ENCODE data around the gene AKAP13. TPM values are rescaled to one million over a fixed set of nuclear protein-coding genes. Genes with fewer than 3 reads are reported as not detected.

The AKAP13 gene
- total RNA-seq, 1 experiment from 2014 or later, result 47.3 TPM

DNA sequence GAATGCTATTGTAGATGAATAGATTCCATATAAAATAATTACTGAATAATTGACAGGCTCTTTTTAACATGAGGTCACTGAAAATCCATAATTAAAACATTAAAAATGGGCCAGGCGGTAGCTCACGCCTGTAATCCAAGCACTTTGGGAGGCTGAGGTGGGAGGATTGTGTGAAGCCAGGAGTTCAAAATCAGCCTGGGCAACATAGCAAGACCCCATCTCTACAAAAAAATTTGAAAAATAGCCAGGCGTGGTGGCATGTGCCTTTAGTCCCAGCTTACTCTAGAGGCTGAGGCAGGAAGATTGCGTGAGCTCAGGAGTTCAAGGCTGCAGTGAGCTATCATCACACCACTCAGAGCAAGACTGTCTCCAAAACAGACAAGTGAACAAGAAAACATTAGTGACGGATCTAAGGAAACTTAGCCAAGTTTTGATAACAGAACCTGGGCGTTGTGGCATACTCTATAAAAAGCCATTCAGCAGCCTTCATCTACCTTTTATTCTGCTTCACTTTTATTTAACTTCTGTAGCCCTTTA, 303.8 kb downstream of the AKAP13 start:
- Mint-ChIP-seq H3K4me1 (peaks cover 1 to 4% of the 10 kb centered on the region in 2 experiments), H3K9me3 (no peaks in the 10 kb centered on the region), H3K36me3 (ENCODE audit: insufficient read depth in 1 of 3, low read depth in 3 of 3) (peaks cover 0 to 26% (median 18%) of the 10 kb centered on the region in 3 experiments; a peak in 5 of 7 replicates), H3K27me3 (ENCODE audit: low read depth) (no peaks in the 10 kb centered on the region), H3K27ac (no peak overlapping the region), H3K4me3 (no peak overlapping the region)
- WGBS (ENCODE audit: extremely low coverage, insufficient read length, low lambda C conversion rate), result no CpG with 5 or more reads among the region's 6 CpGs
- Histone ChIP-seq H2BK5ac (ENCODE audit: insufficient read length, low read length) (no peak overlapping the region), H3K4me1 (ENCODE audit: insufficient read depth, low read length) (no peaks in the 10 kb centered on the region), H3K27ac (ENCODE audit: insufficient read length, low read depth, low read length) (no peak overlapping the region), H3K27me3 (ENCODE audit: insufficient read depth, low read length) (no peaks in the 10 kb centered on the region), H3K56ac (ENCODE audit: insufficient read length, low read depth, low read length) (no peak overlapping the region), H4K5ac (ENCODE audit: insufficient read length, low read depth, low read length) (no peak overlapping the region), H2BK15ac (ENCODE audit: low read depth, low read length) (no peak overlapping the region), H3K79me2 (ENCODE audit: insufficient read depth, low read length) (no peaks in the 10 kb centered on the region), H3K79me1 (ENCODE audit: insufficient read depth, low read depth, low read length, poor library complexity, severe bottlenecking) (no peaks in the 10 kb centered on the region), H4K20me1 (ENCODE audit: control insufficient read depth, insufficient read depth, insufficient read length) (no peaks in the 10 kb centered on the region), H2AFZ (ENCODE audit: low read length) (no peak overlapping the region), H3K14ac (ENCODE audit: insufficient read depth, low read length) (no peak overlapping the region), H2BK12ac (ENCODE audit: insufficient read length, low read depth, low read length) (no peak overlapping the region), H3T11ph (ENCODE audit: low read length) (no peak overlapping the region), H2BK20ac (ENCODE audit: low read depth, low read length, poor library complexity, severe bottlenecking) (no peak overlapping the region), H3K9ac (ENCODE audit: extremely low read depth, insufficient read length, low read length) (no peak overlapping the region), H3K23ac (ENCODE audit: insufficient read length, low read depth, low read length) (no peak overlapping the region), H3K18ac (ENCODE audit: insufficient read length, low read depth, low read length) (no peak overlapping the region), H3K9me3 (ENCODE audit: control insufficient read depth, low read depth, low read length) (no peaks in the 10 kb centered on the region), H4K8ac (replicated peaks; ENCODE audit: insufficient read length, low read depth, low read length) (no peak overlapping the region), H4K91ac (ENCODE audit: insufficient read length, low read depth, low read length) (no peak overlapping the region), H2AK5ac (ENCODE audit: insufficient read length, low read length) (no peak overlapping the region), H3K23me2 (ENCODE audit: insufficient read length, low read depth, low read length, poor library complexity, severe bottlenecking) (no peaks in the 10 kb centered on the region), H3K4me2 (ENCODE audit: insufficient read depth, insufficient read length, low read length) (no peak overlapping the region), H2BK120ac (ENCODE audit: low read depth, low read length, poor library complexity, severe bottlenecking) (no peak overlapping the region), H3K4ac (ENCODE audit: low read depth, low read length) (no peak overlapping the region)
- DNase-seq, result no peak
- TF ChIP-seq, protein P1, sequence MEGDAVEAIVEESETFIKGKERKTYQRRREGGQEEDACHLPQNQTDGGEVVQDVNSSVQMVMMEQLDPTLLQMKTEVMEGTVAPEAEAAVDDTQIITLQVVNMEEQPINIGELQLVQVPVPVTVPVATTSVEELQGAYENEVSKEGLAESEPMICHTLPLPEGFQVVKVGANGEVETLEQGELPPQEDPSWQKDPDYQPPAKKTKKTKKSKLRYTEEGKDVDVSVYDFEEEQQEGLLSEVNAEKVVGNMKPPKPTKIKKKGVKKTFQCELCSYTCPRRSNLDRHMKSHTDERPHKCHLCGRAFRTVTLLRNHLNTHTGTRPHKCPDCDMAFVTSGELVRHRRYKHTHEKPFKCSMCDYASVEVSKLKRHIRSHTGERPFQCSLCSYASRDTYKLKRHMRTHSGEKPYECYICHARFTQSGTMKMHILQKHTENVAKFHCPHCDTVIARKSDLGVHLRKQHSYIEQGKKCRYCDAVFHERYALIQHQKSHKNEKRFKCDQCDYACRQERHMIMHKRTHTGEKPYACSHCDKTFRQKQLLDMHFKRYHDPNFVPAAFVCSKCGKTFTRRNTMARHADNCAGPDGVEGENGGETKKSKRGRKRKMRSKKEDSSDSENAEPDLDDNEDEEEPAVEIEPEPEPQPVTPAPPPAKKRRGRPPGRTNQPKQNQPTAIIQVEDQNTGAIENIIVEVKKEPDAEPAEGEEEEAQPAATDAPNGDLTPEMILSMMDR (conservative IDR thresholded peaks at IDR 0.05), result no peak
